Stimulated activated CD4-positive, alpha-beta T cell treated with anti-CD3 and anti-CD28 coated beads, Interleukin-4, amount 100 ng/mL, for 24 hours (primary cell): Measurements from ENCODE around the gene BSG.
"Not testable (repeated sequence)": the region's sequence is repeated elsewhere in the genome, so short reads cannot be mapped to it uniquely, and the experiment has no call there.

ENCODE experiments used
- DNase-seq: peaks from one replicate; pipeline ENCODE4 v3.0.0-alpha.2; 2020

Gene BSG

DNA sequence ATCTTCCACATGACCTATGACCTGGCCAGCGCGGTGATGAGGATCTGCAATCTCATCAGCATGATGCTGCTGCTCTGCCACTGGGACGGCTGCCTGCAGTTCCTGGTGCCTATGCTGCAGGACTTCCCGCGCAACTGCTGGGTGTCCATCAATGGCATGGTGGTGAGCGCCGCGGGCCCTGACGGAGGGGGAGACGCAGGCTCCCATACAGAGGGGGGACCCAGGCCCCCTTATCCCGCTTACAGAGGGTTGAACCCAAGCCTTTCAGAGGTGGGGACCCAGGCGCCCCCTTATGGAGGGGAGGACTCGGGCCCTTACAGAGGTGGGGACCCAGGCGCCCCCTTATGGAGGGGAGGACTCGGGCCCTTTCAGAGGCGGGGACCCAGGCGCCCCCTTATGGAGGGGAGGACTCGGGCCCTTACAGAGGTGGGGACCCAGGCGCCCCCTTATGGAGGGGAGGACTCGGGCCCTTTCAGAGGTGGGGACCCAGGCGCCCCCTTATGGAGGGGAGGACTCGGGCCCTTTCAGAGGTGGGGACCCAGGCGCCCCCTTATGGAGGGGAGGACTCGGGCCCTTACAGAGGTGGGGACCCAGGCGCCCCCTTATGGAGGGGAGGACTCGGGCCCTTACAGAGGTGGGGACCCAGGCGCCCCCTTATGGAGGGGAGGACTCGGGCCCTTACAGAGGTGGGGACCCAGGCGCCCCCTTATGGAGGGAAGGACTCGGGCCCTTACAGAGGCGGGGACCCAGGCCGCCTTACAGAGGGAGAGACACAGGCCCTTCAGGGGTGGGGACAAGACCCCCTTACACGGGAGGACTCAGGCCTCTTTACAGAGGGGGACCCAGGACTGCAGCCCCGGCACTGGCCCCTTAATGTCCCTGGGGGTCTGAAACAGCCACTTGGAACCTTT lies 32.9 kb downstream of the BSG start:
- DNase-seq: not testable (repeated sequence)

DNA sequence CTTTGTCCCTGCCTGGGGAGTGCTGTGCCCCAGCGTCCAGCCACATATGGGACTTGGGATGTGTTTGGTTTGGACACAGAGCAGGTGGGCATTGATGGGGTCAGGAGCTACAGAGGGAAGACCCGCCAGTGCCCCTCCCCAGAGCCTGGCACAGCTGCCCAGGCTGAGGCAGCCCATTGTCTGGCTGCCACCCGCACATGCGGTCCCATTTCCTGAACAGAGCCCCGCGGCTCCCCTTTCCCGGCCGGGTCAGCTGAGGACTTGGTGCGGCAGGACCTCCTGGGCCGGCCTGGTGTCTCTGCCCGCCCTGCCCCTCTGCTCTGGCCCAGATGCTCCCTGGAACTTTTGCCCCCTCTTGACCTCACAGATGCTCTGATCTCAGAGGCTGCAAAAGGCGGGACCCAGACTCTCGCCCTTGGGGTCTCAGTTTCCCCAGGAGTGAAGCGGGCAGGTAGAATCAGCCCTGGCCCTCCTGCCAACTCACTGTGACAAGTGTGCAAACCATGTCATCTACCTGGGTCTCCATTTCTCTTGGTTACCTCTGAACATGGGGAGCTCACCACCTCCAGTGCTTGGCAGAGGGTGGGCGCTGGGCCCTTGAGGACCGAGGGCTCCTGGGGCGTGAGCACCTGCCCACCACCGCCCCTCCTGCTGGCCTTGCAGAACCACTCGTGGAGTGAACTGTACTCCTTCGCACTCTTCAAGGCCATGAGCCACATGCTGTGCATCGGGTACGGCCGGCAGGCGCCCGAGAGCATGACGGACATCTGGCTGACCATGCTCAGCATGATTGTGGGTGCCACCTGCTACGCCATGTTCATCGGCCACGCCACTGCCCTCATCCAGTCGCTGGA lies 35.1 kb downstream of the BSG start:
- no peak for DNase-seq

DNA sequence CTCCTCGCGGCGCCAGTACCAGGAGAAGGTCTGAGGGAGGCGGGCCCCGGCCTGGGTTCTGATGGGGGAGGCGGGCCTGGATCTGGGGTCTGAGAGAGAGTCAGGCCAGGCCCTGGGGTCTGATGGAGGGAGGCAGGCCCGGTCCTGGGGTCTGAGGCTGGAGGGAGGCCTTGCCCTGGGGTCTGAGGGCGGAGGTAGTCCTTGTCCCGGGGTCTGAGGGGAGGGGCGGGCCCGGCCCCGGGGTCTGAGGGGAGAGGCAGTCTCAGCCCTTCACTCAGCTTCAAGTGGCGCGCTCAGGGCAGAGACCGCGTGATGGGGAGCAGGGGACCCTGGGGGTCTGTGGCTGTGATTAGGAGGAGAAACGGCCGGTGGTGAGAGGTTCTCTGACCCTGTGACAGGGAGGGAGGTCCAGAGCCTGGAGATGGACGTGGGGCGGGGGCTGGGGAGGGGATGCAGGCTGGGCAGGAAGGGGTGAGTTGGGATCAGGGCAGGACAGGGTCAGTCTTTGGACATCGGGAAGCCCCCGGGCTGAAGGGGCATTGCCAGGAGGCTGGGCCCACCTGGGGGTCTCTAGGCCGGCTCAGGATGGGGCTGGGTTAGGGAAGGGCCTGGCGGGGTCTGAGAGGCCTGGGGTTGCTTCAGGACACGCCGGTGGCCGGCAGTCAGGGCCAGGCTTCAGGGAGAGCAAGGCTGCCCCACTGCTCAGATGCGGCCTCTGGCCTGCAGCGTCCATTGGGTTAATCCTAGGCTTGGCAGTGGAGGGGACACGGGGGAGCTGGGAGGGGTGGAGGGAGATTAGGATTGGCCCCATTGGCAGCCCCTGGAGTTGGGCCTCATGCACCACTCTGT lies 36.0 kb downstream of the BSG start:
- DNase-seq: no peak

DNA sequence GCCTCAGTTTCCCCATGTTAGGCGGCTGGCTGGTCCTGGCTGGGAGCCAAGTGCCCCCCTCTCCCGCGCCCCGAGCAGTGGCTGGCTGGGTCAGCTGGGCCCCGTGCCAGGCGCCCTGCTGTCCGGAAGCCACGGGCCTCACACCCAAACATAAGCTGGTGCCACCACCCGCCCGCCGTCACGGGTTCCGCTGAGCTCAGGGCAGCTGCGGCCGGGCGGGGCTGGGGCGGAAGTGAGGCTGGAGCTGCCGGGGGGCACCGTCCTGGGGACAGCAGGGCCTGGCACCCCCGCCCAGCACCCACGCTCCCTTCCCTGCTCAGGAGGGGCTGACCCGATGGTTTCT lies 36.6 kb downstream of the BSG start:
- no peak for DNase-seq

DNA sequence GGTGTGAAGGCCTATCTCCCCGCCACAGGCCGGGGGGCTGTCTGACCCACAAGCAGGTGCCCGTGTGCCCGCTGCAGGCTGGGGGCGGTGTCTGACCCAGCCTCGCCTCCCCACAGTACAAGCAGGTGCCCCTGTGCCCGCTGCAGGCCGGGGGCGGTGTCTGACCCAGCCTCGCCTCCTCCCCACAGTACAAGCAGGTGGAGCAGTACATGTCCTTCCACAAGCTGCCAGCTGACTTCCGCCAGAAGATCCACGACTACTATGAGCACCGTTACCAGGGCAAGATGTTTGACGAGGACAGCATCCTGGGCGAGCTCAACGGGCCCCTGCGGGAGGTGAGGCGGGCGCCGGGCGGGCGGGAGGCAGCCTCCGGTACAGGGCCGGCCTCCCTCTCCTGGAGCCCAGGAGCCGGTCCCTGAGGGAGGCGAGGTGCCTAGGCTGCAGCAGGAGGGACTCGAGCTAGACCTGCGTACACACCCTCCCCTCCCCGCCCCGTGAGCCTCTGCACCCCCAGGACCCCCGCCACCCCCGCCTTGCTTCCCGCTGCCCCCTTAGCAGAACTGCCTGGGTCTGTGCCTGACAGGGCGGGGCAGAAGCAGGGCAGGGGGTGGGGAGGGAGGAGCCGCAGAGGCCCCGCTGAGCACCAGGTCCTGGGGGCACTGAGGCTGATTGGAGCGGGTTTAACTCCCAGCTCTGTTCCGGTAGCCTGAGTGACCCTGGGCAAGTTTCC lies 37.8 kb downstream of the BSG start:
- peak; percentile 26 for DNase-seq

DNA sequence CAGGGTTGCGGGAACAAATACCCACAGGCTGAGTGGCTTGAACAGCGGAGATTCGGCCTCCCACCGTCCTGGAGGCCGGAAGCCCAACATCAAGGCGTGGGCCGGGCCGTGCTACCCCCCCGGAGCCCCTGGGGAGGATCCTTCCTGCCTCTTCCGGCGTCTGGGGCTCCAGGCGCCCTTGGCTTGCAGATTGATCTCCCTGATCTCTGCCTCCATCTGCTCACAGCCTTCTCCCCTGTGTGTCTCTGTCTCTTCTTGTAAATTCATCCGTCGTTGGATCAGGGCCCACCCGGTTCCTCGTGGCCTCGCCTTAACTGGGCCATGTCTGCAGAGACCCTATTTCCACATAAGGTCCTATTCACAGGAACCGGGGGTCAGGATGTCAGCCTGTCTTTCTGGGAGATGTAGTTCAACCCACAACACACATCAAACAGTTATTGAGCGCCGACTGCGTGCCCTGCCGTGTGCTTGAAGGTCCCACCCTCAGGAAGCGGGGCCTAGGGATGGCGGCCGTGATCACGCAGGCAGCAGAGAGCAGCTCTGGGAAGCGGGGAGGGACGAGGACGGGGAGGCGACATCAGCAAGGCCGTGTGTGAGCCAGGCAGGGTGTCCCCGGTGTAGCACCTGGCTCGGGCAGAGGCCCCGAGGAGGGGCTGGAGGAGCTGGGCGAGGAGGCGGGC lies 38.5 kb downstream of the BSG start:
- DNase-seq: peak; percentile 54

DNA sequence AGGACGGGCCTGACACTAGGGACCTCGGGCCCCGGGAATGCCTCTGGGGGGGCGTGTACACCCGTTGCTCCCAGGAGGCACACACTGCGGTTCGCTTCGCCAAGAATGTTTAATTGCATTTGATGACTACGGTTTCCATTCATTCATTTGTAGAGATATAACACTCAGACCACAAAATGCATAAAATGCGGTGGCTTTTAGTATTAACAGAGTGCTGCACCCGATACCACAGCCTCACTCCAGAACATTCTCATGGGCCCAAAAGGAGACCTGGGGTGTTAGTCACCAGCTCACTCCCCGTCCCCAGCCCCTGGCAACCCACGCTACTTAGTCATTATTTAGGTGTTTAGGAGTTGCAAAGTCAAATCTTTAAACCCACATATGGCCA lies 39.1 kb downstream of the BSG start:
- DNase-seq: peak; percentile 85

DNA sequence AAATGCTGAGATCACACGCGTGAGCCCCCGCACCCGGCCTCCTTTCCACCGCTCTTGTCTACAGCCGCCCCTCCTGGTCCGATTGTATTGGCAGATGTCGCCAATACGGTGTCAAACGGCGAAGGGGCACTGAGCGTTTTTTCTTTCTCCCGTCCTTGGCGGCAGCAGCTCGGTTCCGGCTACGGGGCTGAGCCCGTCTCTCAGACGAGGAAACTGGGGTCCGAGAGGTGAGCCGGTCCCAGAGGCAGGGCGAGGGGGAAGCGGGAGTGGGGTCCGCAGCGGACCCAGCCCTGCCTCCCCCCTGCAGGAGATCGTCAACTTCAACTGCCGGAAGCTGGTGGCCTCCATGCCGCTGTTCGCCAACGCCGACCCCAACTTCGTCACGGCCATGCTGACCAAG lies 40.5 kb downstream of the BSG start:
- DNase-seq: no peak

DNA sequence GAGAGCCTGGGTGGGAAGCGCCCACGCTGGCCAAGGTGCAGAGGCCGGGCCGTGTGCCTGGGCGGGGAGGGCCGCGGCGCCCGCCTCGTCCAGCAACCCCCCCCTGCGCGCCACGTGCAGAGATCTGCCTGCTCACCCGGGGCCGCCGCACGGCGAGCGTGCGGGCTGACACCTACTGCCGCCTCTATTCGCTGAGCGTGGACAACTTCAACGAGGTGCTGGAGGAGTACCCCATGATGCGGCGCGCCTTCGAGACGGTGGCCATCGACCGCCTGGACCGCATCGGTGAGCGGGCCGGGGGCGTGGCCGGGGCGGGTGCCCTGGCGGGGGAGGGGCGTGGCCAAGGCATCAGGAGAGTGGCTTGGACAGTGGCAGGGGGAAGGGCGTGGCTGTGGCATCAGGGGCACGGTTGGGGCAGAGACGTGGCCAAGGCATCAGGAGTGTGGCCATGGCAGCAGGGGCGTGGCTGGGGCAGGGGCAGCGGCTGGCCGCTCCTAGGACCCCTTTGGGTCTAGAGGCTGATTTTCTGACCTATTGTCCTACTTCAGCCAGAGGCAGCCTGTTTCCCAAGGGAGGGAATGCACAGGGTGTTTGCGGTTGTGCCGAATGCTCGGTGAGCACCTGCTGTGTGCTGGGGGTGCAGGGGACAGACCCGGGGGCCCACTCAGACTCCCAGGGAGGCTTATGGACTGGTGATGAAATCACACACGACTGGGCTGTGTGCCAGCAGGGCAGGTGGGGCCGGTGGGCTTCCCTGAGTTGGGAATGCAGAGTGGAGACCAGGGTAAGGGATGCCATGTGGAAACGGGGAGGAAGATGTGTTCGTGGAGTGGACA lies 41.6 kb downstream of the BSG start:
- no peak for DNase-seq

DNA sequence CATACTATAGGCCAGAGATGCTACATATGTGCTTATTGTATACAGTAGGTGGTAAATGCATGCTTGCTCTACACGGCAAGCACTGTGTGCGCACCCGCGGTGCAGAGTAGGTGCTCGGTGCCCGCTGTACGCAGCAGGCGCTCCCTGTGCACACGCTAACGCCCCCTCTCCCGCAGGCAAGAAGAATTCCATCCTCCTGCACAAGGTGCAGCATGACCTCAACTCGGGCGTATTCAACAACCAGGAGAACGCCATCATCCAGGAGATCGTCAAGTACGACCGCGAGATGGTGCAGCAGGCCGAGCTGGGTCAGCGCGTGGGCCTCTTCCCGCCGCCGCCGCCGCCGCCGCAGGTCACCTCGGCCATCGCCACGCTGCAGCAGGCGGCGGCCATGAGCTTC lies 43.2 kb downstream of the BSG start:
- DNase-seq: no peak

DNA sequence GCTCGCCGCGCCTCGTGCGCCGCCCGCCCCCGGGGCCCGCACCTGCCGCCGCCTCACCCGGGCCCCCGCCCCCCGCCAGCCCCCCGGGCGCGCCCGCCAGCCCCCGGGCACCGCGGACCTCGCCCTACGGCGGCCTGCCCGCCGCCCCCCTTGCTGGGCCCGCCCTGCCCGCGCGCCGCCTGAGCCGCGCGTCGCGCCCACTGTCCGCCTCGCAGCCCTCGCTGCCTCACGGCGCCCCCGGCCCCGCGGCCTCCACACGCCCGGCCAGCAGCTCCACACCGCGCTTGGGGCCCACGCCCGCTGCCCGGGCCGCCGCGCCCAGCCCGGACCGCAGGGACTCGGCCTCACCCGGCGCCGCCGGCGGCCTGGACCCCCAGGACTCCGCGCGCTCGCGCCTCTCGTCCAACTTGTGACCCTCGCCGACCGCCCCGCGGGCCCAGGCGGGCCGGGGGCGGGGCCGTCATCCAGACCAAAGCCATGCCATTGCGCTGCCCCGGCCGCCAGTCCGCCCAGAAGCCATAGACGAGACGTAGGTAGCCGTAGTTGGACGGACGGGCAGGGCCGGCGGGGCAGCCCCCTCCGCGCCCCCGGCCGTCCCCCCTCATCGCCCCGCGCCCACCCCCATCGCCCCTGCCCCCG lies 43.8 kb downstream of the BSG start:
- DNase-seq: no peak

DNA sequence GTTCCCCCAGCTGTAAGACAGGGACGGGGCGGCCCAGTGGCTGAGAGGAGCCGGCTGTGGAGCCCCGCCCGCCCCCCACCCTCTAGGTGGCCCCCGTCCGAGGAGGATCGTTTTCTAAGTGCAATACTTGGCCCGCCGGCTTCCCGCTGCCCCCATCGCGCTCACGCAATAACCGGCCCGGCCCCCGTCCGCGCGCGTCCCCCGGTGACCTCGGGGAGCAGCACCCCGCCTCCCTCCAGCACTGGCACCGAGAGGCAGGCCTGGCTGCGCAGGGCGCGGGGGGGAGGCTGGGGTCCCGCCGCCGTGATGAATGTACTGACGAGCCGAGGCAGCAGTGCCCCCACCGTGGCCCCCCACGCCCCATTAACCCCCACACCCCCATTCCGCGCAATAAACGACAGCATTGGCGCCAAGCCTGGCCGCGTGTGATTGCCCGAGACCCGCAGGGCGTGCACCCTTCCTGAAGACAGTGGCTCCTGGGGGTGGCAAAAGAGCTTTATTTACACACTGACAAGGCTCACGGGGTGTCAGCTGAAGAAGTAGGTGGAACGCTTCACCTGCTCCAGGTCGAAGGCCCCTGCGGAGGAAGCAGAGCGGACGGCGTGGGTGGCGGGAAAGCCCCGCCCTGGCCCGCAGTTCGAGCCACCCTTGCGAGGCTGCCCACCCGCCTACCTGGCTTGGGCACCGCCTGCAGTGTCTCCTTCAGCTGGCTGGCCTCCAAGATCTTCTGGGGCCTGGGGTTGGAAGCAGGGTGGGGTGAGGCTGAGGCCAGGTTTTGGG lies 44.5 kb downstream of the BSG start:
- DNase-seq: no peak

DNA sequence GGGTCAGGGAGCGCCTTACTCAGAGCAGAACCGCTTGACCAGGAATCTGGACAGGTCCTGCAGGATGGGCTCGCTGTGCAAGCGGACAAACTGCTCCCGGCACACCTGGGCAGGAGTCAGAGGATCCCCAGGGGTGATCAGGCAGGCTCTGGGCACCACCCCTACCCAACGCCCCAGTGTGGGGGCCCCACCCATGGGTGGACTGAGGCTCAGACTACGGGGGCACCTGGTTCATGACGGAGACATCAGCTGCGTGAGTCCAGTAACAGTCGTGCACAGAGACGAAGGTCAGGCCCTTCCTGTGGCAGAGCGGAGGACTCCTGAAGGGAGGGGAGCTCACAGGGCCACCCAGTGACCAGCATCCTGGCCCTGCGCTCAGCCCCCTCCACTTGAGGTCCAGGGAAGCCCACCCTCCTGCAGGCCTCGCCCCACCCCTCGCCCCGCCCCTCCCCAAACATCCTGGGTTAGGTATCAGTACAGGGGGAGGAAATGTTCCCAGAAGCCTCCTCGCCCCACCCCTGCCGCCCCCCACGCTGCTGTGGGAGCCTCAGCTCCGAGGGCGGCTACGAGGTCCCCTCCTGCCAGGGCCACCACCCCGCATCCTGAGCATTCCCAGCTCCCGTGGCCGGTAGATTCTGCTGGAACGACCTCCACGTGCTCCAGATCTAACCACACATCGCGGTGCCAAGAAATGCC lies 45.3 kb downstream of the BSG start:
- DNase-seq: no peak

DNA sequence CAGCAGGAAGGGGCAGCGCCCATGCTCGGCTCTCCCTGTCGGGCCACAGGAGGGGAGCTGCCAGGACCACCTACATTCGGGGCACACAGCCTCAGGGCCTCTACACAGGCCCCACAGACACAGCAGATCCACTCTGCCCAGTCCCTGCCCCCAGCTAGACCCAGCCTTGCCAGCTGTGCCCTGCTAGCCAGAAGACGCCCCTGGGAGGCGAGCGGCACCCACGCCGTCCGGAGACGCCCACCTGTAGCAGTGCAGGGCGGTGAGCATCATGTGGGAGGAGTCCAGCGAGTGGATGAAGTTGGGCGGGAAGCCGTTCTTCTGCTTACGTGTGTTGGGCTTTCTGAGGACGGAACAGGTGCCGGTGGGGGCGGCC lies 45.8 kb downstream of the BSG start:
- no peak for DNase-seq

DNA sequence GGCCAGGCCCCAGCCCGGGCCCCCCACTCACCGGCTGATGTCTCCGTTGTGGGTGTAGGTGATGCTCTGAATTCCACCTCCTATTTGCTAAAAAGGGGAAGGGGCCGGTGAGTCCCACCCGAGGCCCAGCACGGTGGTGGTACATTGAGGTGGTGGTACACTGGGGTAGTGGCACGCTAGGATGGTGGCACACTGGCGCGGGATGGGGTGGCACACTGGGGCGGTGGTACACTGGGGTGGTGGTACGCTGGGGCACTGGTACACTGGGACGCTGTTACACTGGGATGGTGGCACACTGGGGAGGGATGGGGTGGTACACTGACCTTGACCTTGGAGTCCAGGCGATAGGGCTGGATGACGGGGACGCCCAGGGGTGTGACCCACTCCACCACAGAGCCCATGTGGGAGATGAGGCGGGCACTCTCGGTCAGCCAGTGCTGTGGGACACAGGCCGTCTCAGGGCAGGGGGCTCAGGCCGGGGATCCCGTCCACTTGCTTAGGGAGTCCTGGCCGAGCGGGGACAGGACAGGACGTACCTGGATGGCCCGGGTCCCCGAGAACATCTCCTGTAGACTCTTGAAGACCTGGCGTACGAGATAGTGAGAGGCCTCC lies 46.4 kb downstream of the BSG start:
- DNase-seq: no peak

DNA sequence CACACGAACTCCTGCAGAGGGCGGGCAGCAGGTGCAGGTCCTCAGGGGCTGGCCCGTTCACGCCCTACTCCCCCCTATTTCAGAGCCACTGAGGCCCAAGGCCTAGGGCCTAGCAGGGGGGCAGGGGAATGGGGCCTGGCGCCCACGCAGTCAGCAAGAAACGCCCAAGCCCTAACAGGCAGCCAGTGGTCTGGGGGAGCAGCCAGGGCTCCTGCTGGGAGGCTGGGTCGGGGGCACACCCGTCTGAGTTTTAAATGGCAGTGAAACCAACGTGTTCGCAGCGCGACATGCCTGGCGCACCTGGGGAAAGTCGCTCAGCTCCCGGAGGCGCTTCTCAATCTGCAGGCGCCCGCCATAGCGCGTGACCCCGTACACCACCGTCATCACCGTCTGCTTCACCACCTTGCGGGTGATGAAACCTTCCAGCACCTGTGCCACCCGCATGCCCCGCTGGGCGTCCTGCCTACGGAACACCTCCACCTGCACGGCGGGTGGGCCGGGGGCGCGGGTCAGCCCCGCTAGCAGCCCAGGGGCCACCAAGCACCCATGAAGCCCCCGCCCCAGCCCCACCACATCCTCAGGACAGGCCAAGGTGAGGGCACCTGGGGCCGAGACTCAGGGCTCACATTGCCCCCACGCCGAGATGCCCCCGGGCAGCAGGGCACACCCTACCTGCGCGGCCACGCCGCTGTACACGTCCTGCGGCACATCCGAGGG lies 47.0 kb downstream of the BSG start:
- no peak for DNase-seq

DNA sequence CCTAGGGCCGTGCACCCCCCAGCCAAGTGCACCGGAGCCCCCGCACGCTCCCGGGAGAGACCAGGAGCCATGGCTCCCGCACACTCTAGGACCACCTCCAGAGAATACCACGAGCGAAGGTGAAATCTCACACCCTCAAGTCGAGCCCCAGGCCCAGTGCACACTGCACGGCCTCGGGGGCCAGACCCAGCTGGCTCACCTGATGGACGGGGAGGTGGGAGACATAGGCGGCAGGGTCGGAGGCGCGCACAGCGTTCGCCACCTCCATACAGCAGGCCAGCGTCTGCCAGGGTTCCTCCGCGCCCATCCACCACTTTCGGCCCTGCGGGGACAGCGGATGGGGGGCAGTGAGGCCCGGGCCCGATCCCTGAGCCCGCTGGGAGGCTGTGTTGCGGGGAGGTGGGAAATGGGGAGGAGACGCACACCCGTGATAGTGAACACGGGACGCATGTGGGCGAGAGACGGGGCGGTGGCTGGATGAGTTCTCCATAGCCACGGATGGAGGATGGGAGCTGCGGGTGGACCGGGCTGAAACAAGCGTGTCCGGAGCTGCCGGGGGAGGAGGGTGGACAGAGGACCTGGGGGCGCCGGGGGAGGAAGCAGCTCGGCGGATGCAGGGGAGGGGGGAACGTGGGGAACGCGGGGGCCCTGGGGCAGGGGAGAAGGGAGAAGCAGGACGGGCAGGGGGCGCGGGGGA lies 47.9 kb downstream of the BSG start:
- no peak for DNase-seq
